GM18909 (cell line): ENCODE results near the gene FAM161A.
"Not testable (repeated sequence)": the region's sequence is repeated elsewhere in the genome, so short reads cannot be mapped to it uniquely, and the experiment has no call there.

Source experiments
- ATAC-seq: cut with Tn5 transposase; IDR thresholded peaks from one replicate; pipeline ENCODE4 v1.9.1; 2021; ENCODE audit warnings: mild to moderate bottlenecking; ENCODE audit not compliant: unreplicated experiment, poor library complexity

FAM161A gene

GRCh38 chr2:61853847-61854563 is at the start of gene FAM161A:
Gene FAM161A (minus strand): TSS chr2:61854060. CDS start chr2:61854041, 19 bp downstream.
- ATAC-seq: peak; percentile 85

GRCh38 chr2:61900281-61900680 is 46.4 kb upstream of the FAM161A start:
- no peak for ATAC-seq

- no peak for ATAC-seq
Observed at GRCh38 chr2:61898810-61899209, 45.0 kb upstream of the FAM161A start.

- ATAC-seq: peak; percentile 86
Observed at GRCh38 chr2:61888267-61889055, 34.6 kb upstream of the FAM161A start, which contains the start of gene CCT4. Gene CCT4 (minus strand): TSS chr2:61888656. CDS start chr2:61888507, 149 bp downstream.

GRCh38 chr2:61887717-61888266 is 33.9 kb upstream of the FAM161A start:
- no peak for ATAC-seq

GRCh38 chr2:61885896-61886603 is 32.2 kb upstream of the FAM161A start:
- ATAC-seq: no peak

- no peak for ATAC-seq
Observed at GRCh38 chr2:61882850-61883249, 29.0 kb upstream of the FAM161A start.

- not testable (repeated sequence) for ATAC-seq
Observed at GRCh38 chr2:61879351-61879750, 25.5 kb upstream of the FAM161A start.

GRCh38 chr2:61878761-61879160 is 24.9 kb upstream of the FAM161A start:
- no peak for ATAC-seq

GRCh38 chr2:61877571-61878245 is 23.8 kb upstream of the FAM161A start:
- no peak for ATAC-seq

GRCh38 chr2:61876400-61876799 is 22.5 kb upstream of the FAM161A start:
- no peak for ATAC-seq

- ATAC-seq: not testable (repeated sequence)
Observed at GRCh38 chr2:61866482-61867089, 12.7 kb upstream of the FAM161A start.

GRCh38 chr2:61862085-61862484 is 8.2 kb upstream of the FAM161A start:
- no peak for ATAC-seq

- no peak for ATAC-seq
Observed at GRCh38 chr2:61857224-61857623, 3.4 kb upstream of the FAM161A start.

- no peak for ATAC-seq
Observed at GRCh38 chr2:61855318-61855613, 1.4 kb upstream of the FAM161A start.

GRCh38 chr2:61854564-61855317 is 881 bp upstream of the FAM161A start:
- peak; percentile 92 for ATAC-seq

GRCh38 chr2:61853086-61853846 is 594 bp downstream of the FAM161A start:
- ATAC-seq: peak; percentile 67

- ATAC-seq: not testable (repeated sequence)
Observed at GRCh38 chr2:61851270-61851669, 2.6 kb downstream of the FAM161A start.
